GM13977 (cell line): Measurements from ENCODE around the gene ZFPM1.

Source experiments
- DNase-seq: peaks from one replicate; pipeline ENCODE4 v3.0.0; 2012; ENCODE audit warnings: low spot score
- CTCF ChIP-seq: IDR thresholded peaks from 2 replicates; pipeline ENCODE4 v1.5.1; 2012; ENCODE audit warnings: mild to moderate bottlenecking, control low read depth; ENCODE audit not compliant: insufficient read depth; ENCODE audit errors: extremely low read depth, missing control alignments
- in situ Hi-C: fragments of 300-500 bp; cut with MboI; formaldehyde crosslinking; loops from one replicate; pipeline ENCODE4 v1.12.0; 2022; ENCODE audit warnings: low sequenced_read_pairs, low pct_unique_long_range_greater_than_20kb, mixed read lengths, inconsistent platforms; ENCODE audit not compliant: unreplicated experiment

The ZFPM1 gene

GRCh38 chr16:88458773-88459235, 5.7 kb downstream of the ZFPM1 start:
- in situ Hi-C loops, result no loop called here
- DNase-seq, result no peak
- TF ChIP-seq CTCF, result no peak

- in situ Hi-C loops, result no loop called here
- no peak for TF ChIP-seq CTCF
Observed at GRCh38 chr16:88459366-88460073, 6.4 kb downstream of the ZFPM1 start.

GRCh38 chr16:88460496-88461330, 7.6 kb downstream of the ZFPM1 start:
- TF ChIP-seq CTCF, result no peak
- no peak for DNase-seq
- in situ Hi-C loops, result no loop called here

More at GRCh38 chr16:88459366-88460073, 6.4 kb downstream of the ZFPM1 start:
- no peak for DNase-seq

GRCh38 chr16:88461331-88462269, 8.5 kb downstream of the ZFPM1 start:
- no peak for DNase-seq

GRCh38 chr16:88462396-88462795, 9.3 kb downstream of the ZFPM1 start:
- no peak for TF ChIP-seq CTCF
- DNase-seq, result no peak
- in situ Hi-C loops, result no loop called here

More at GRCh38 chr16:88461331-88462269, 8.5 kb downstream of the ZFPM1 start:
- TF ChIP-seq CTCF, result no peak
- in situ Hi-C loops, result no loop called here

GRCh38 chr16:88463411-88463810, 10.3 kb downstream of the ZFPM1 start:
- no peak for DNase-seq
- no peak for TF ChIP-seq CTCF
- in situ Hi-C loops, result no loop called here
